Neural cell (in vitro differentiated cells): Measurements from ENCODE around the gene SETD4. TPM values are rescaled to one million over a fixed set of nuclear protein-coding genes. Genes with fewer than 3 reads are reported as not detected.
A peak's percentile ranks its signal among the peaks of the same experiment; 100 is the strongest.

Experiments
- H2AFZ ChIP-seq: fragments of 200-600, 300-800 bp; sonication (generic), shearing (Covaris generic); 2 replicates; pipeline ENCODE4 v1.6.0; 2014; ENCODE audit warnings: low read depth, mild to moderate bottlenecking, antibody characterized with exemption, low read length, moderate library complexity
- H3F3A ChIP-seq: fragments of 200-600 bp; shearing (Covaris generic); 2 replicates; pipeline ENCODE4 v1.6.1; 2016; ENCODE audit warnings: mild to moderate bottlenecking, moderate library complexity, mixed read lengths, antibody characterized with exemption, low read length; ENCODE audit not compliant: insufficient read depth, poor library complexity, severe bottlenecking
- H3K27ac ChIP-seq: fragments of 200-600, 300-800 bp; sonication (generic), shearing (Covaris generic); 2 replicates; pipeline ENCODE4 v1.5.1; 2014; ENCODE audit warnings: mild to moderate bottlenecking, low read length, moderate library complexity
- H3K27me3 ChIP-seq: fragments of 300-800, 200-600 bp; sonication (generic), shearing (Covaris generic); 2 replicates; pipeline ENCODE4 v1.6.0; 2014; ENCODE audit warnings: mild to moderate bottlenecking, low read depth, low read length, moderate library complexity; ENCODE audit not compliant: insufficient read depth
- H3K36me3 ChIP-seq: fragments of 300-800, 200-600 bp; sonication (generic), shearing (Covaris generic); 2 replicates; pipeline ENCODE4 v1.5.1; 2014; ENCODE audit warnings: mild to moderate bottlenecking, antibody characterized with exemption, low read length, moderate library complexity; ENCODE audit not compliant: insufficient read depth
- H3K4me2 ChIP-seq: fragments of 300-800, 200-600 bp; sonication (generic), shearing (Covaris generic); 2 replicates; pipeline ENCODE4 v1.6.0; 2014; ENCODE audit warnings: mild to moderate bottlenecking, low read length
- H3K4me3 ChIP-seq: fragments of 300-800, 200-600 bp; sonication (generic), shearing (Covaris generic); 2 replicates; pipeline ENCODE4 v1.5.1; 2014; ENCODE audit warnings: mild to moderate bottlenecking, low read length, moderate library complexity
- H3K79me2 ChIP-seq: fragments of 200-600 bp; shearing (Covaris generic); replicated peaks from 2 replicates; pipeline ENCODE4 v1.6.0; 2014; ENCODE audit warnings: mild to moderate bottlenecking, low read length, moderate library complexity; ENCODE audit not compliant: insufficient read depth
- H3K9ac ChIP-seq: fragments of 300-800, 200-600 bp; sonication (generic), shearing (Covaris generic); 2 replicates; pipeline ENCODE4 v1.6.1; 2016; ENCODE audit warnings: mild to moderate bottlenecking, low read length, mixed read lengths
- H3K9me2 ChIP-seq: fragments of 200-600 bp; shearing (Covaris generic); 2 replicates; pipeline ENCODE4 v1.6.1; 2016; ENCODE audit warnings: mild to moderate bottlenecking, low read length, mixed read lengths; ENCODE audit not compliant: insufficient read depth
- H3K9me3 ChIP-seq: fragments of 200-600, 300-800 bp; sonication (generic), shearing (Covaris generic); 2 replicates; pipeline ENCODE4 v1.6.1; 2016; ENCODE audit warnings: mild to moderate bottlenecking, mixed run types, low read length, moderate library complexity, mixed read lengths
- H4K20me1 ChIP-seq: fragments of 200-600 bp; shearing (Covaris generic); 2 replicates; pipeline ENCODE4 v1.6.1; 2016; ENCODE audit warnings: mild to moderate bottlenecking, mixed run types; ENCODE audit not compliant: insufficient read depth
- CTCF ChIP-seq: fragments of 450-650 bp; IDR thresholded peaks from 2 replicates; pipeline ENCODE4 v1.5.1; 2014; ENCODE audit warnings: antibody characterized with exemption, mild to moderate bottlenecking, moderate library complexity; ENCODE audit not compliant: poor library complexity, severe bottlenecking
- EP300 ChIP-seq: fragments of 450-650 bp; conservative IDR thresholded peaks from 2 replicates; pipeline ENCODE4 v1.6.1; 2014; ENCODE audit warnings: antibody characterized with exemption, mild to moderate bottlenecking, moderate library complexity; ENCODE audit not compliant: poor library complexity, severe bottlenecking
- EZH2 ChIP-seq: fragments of 200-600, 300-800 bp; shearing (Covaris generic), sonication (generic); IDR thresholded peaks from 2 replicates; pipeline ENCODE4 v1.6.1; 2014; ENCODE audit warnings: antibody characterized with exemption, low read length, borderline replicate concordance, mild to moderate bottlenecking; ENCODE audit not compliant: insufficient read depth, poor library complexity, severe bottlenecking
- MXI1 ChIP-seq: fragments of 450-650 bp; conservative IDR thresholded peaks from 2 replicates; pipeline ENCODE4 v1.6.1; 2014; ENCODE audit warnings: antibody characterized with exemption, mild to moderate bottlenecking; ENCODE audit not compliant: poor library complexity, severe bottlenecking
- POLR2AphosphoS5 ChIP-seq: IDR thresholded peaks from 2 replicates; pipeline ENCODE4 v1.6.1; 2012
- RAD21 ChIP-seq: fragments of 450-650 bp; conservative IDR thresholded peaks from 2 replicates; pipeline ENCODE4 v1.6.1; 2014; ENCODE audit warnings: antibody characterized with exemption, mild to moderate bottlenecking, moderate library complexity
- REST ChIP-seq: IDR thresholded peaks from 2 replicates; pipeline ENCODE4 v1.6.1; 2012; ENCODE audit warnings: borderline replicate concordance
- SMC3 ChIP-seq: fragments of 450-650 bp; conservative IDR thresholded peaks from 2 replicates; pipeline ENCODE4 v1.6.1; 2014; ENCODE audit warnings: antibody characterized with exemption, mild to moderate bottlenecking, moderate library complexity; ENCODE audit not compliant: poor library complexity
- TAF1 ChIP-seq: IDR thresholded peaks from 2 replicates; pipeline ENCODE4 v1.6.1; 2012; ENCODE audit warnings: low read depth
- polyA plus RNA-seq: library from polyadenylated mRNA; depleted of rRNA; stranded (reverse); fragments of >200 nt; gene quantifications from 2 replicates; pipeline ENCODE4 v1.2.3, GENCODE V29; 2014

SETD4 gene
- polyA plus RNA-seq, 1 donor from 2014 or later = 64.4 TPM

- Histone ChIP-seq H3K27me3 (no peaks in the 10 kb centered on the region), H3K9me2 (no peaks in the 10 kb centered on the region), H2AFZ (no peak overlapping the region), H3K27ac (no peak overlapping the region), H3K9ac (no peak overlapping the region), H3K79me2 (no peaks in the 10 kb centered on the region), H3K36me3 (peaks cover 6% of the 10 kb centered on the region), H4K20me1 (no peaks in the 10 kb centered on the region), H3K4me3 (no peak overlapping the region), H3K4me2 (no peak overlapping the region), H3F3A (no peaks in the 10 kb centered on the region), H3K9me3 (no peaks in the 10 kb centered on the region)
- TF ChIP-seq EP300 = no peak
Observed at GRCh38 chr21:36039861-36040260, 20.5 kb downstream of the SETD4 start.

- Histone ChIP-seq H4K20me1 (no peaks in the 10 kb centered on the region), H2AFZ (no peak overlapping the region), H3F3A (no peaks in the 10 kb centered on the region), H3K4me3 (no peak overlapping the region), H3K79me2 (no peaks in the 10 kb centered on the region), H3K36me3 (no peaks in the 10 kb centered on the region), H3K9me2 (no peaks in the 10 kb centered on the region), H3K9ac (no peak overlapping the region), H3K9me3 (no peaks in the 10 kb centered on the region), H3K27ac (peak overlapping the region; percentile 30), H3K27me3 (no peaks in the 10 kb centered on the region), H3K4me2 (no peak overlapping the region)
- no peak for TF ChIP-seq RAD21
- no peak for TF ChIP-seq TAF1
- no peak for TF ChIP-seq EZH2
- TF ChIP-seq CTCF = no peak
- TF ChIP-seq EP300 = no peak
- TF ChIP-seq REST = no peak
- TF ChIP-seq POLR2AphosphoS5 = no peak
- TF ChIP-seq SMC3 = no peak
- no peak for TF ChIP-seq MXI1
Observed at GRCh38 chr21:36038701-36039497, 21.4 kb downstream of the SETD4 start.

GRCh38 chr21:36035381-36035791 is 24.9 kb downstream of the SETD4 start:
- H3K4me3 ChIP-seq = no peak overlapping the region
- no peaks in the 10 kb centered on the region for H3K9me3 ChIP-seq
- H3K36me3 ChIP-seq = no peaks in the 10 kb centered on the region

More at GRCh38 chr21:36035381-36035791, 24.9 kb downstream of the SETD4 start:
- H3K27ac ChIP-seq = no peak overlapping the region
- H3K9me2 ChIP-seq = no peaks in the 10 kb centered on the region
- no peaks in the 10 kb centered on the region for H3F3A ChIP-seq
- no peaks in the 10 kb centered on the region for H3K27me3 ChIP-seq
- no peak overlapping the region for H3K9ac ChIP-seq
- no peaks in the 10 kb centered on the region for H3K79me2 ChIP-seq
- no peak overlapping the region for H3K4me2 ChIP-seq
- H2AFZ ChIP-seq = no peak overlapping the region
- TF ChIP-seq MXI1 (no peak), POLR2AphosphoS5 (no peak), TAF1 (no peak), EZH2 (no peak), REST (no peak), CTCF (no peak), SMC3 (no peak), RAD21 (no peak), EP300 (no peak)
- no peaks in the 10 kb centered on the region for H4K20me1 ChIP-seq
